Renal cortex interstitium (tissue), 3 donors: ENCODE results near the gene KRTAP9-8. TPM values are rescaled to one million over a fixed set of nuclear protein-coding genes. Genes with fewer than 3 reads are reported as not detected.

Experiments
- polyA plus RNA-seq, 3 donors: library from polyadenylated mRNA; unstranded; fragments of 120-200 nt; gene quantifications; one replicate each; pipeline ENCODE4 v1.2.1, GENCODE V29; 2013; ENCODE audit not compliant: insufficient read length in 3 of 3

The KRTAP9-8 gene
- polyA plus RNA-seq, 3 donors, result not detected

Other genes starting within 250 kb of the KRTAP9-8 start
- not detected for gene KRTAP3-3, start 243.8 kb upstream of the KRTAP9-8 start, polyA plus RNA-seq
- gene KRTAP3-2, start 238.1 kb upstream of the KRTAP9-8 start, polyA plus RNA-seq, result not detected
- not detected for gene KRTAP3-1, start 228.9 kb upstream of the KRTAP9-8 start, polyA plus RNA-seq
- not detected for gene KRTAP1-5, start 210.8 kb upstream of the KRTAP9-8 start, polyA plus RNA-seq
- not detected for gene KRTAP1-4, start 207.8 kb upstream of the KRTAP9-8 start, polyA plus RNA-seq
- gene KRTAP1-3, start 203.1 kb upstream of the KRTAP9-8 start, polyA plus RNA-seq, result not detected
- gene KRTAP1-1, start 196.5 kb upstream of the KRTAP9-8 start, polyA plus RNA-seq, result not detected
- gene KRTAP2-1, start 190.7 kb upstream of the KRTAP9-8 start, polyA plus RNA-seq, result not detected
- not detected for gene KRTAP2-2, start 182.8 kb upstream of the KRTAP9-8 start, polyA plus RNA-seq
- gene KRTAP2-3, start 177.9 kb upstream of the KRTAP9-8 start, polyA plus RNA-seq, result not detected
- not detected for gene KRTAP2-4, start 172.1 kb upstream of the KRTAP9-8 start, polyA plus RNA-seq
- not detected for gene KRTAP4-7, start 153.8 kb upstream of the KRTAP9-8 start, polyA plus RNA-seq
- gene KRTAP4-8, start 139.9 kb upstream of the KRTAP9-8 start, polyA plus RNA-seq, result not detected
- not detected for gene KRTAP4-16, start 135.8 kb upstream of the KRTAP9-8 start, polyA plus RNA-seq
- gene KRTAP4-9, start 132.6 kb upstream of the KRTAP9-8 start, polyA plus RNA-seq, result not detected
- not detected for gene KRTAP4-11, start 119.6 kb upstream of the KRTAP9-8 start, polyA plus RNA-seq
- not detected for gene KRTAP4-12, start 113.8 kb upstream of the KRTAP9-8 start, polyA plus RNA-seq
- gene KRTAP4-6, start 97.5 kb upstream of the KRTAP9-8 start, polyA plus RNA-seq, result not detected
- not detected for gene KRTAP4-5, start 88.2 kb upstream of the KRTAP9-8 start, polyA plus RNA-seq
- not detected for gene KRTAP4-4, start 77.3 kb upstream of the KRTAP9-8 start, polyA plus RNA-seq
- not detected for gene KRTAP4-3, start 69.8 kb upstream of the KRTAP9-8 start, polyA plus RNA-seq
- not detected for gene KRTAP4-2, start 59.8 kb upstream of the KRTAP9-8 start, polyA plus RNA-seq
- not detected for gene KRTAP4-1, start 53.1 kb upstream of the KRTAP9-8 start, polyA plus RNA-seq
- not detected for gene KRTAP9-1, start 48.1 kb upstream of the KRTAP9-8 start, polyA plus RNA-seq
- gene KRTAP9-2, start 11.4 kb upstream of the KRTAP9-8 start, polyA plus RNA-seq, result not detected
- not detected for gene KRTAP9-3, start 5.5 kb upstream of the KRTAP9-8 start, polyA plus RNA-seq
- gene KRTAP9-4, start 11.7 kb downstream of the KRTAP9-8 start, polyA plus RNA-seq, result not detected
- not detected for gene KRTAP9-9, start 17.4 kb downstream of the KRTAP9-8 start, polyA plus RNA-seq
- gene KRTAP9-6, start 27.4 kb downstream of the KRTAP9-8 start, polyA plus RNA-seq, result under 1 TPM in 1 of 3 donors, not detected in 2; 0.19 TPM
- gene KRTAP9-7, start 37.7 kb downstream of the KRTAP9-8 start, polyA plus RNA-seq, result not detected
- not detected for gene KRTAP29-1, start 64.9 kb downstream of the KRTAP9-8 start, polyA plus RNA-seq
- not detected for gene KRTAP16-1, start 71.3 kb downstream of the KRTAP9-8 start, polyA plus RNA-seq
- gene KRTAP17-1, start 77.7 kb downstream of the KRTAP9-8 start, polyA plus RNA-seq, result under 1 TPM in 1 of 3 donors, not detected in 2; 0.17 TPM
- gene KRT33A, start 112.8 kb downstream of the KRTAP9-8 start, polyA plus RNA-seq, result not detected
- gene KRT33B, start 131.8 kb downstream of the KRTAP9-8 start, polyA plus RNA-seq, result not detected
- not detected for gene KRT34, start 144.3 kb downstream of the KRTAP9-8 start, polyA plus RNA-seq
- gene KRT31, start 159.6 kb downstream of the KRTAP9-8 start, polyA plus RNA-seq, result not detected
- not detected for gene KRT37, start 186.6 kb downstream of the KRTAP9-8 start, polyA plus RNA-seq
- not detected for gene KRT38, start 203.0 kb downstream of the KRTAP9-8 start, polyA plus RNA-seq
- gene KRT32, start 229.4 kb downstream of the KRTAP9-8 start, polyA plus RNA-seq, result not detected
- not detected for gene KRT35, start 243.2 kb downstream of the KRTAP9-8 start, polyA plus RNA-seq